ENCODE data around the gene TRIM38. TPM values are rescaled to one million over a fixed set of nuclear protein-coding genes. Genes with fewer than 3 reads are reported as not detected.

TRIM38 gene
- total RNA-seq, 1 experiment from 2014 or later, result 5.4 TPM

GRCh38 chr6:25956226-25956625, 6.4 kb upstream of the TRIM38 start:
- no TSS peak for BruUV-seq (replicated peaks)

GRCh38 chr6:25958700-25959162, 3.9 kb upstream of the TRIM38 start:
- peaks cover 7% of the 10 kb centered on the region for H3K9me3 Mint-ChIP-seq (ENCODE audit: unreplicated experiment)
- ChIA-PET POLR2A (interaction anchor here (0.6 to 1.9 kb wide), 4 partner anchors 34 to 735 kb away, joined by 3 to 8 read pairs (median 4); no protein-coding TSS in a partner anchor), CTCF (interaction anchor here (0.6 to 2.0 kb wide), 5 partner anchors 16 to 59 kb away, joined by 3 to 8 read pairs (median 4); a partner anchor contains a TSS)
- H3K27me3 Mint-ChIP-seq (ENCODE audit: insufficient read depth, unreplicated experiment), result no peaks in the 10 kb centered on the region
- no peak for DNase-seq (ENCODE audit: unreplicated experiment)
- BruUV-seq (replicated peaks), result no TSS peak
- peaks cover 36% of the 10 kb centered on the region for H3K4me1 Mint-ChIP-seq (ENCODE audit: insufficient read depth, unreplicated experiment)
- intact Hi-C loops (cut with micrococcal nuclease), result no loop called here
- peaks cover 4% of the 10 kb centered on the region for H3K36me3 Mint-ChIP-seq (ENCODE audit: insufficient read depth, unreplicated experiment)
- H3K27ac Mint-ChIP-seq (ENCODE audit: low read depth, unreplicated experiment), result peak overlapping the region; percentile 46
- no peak for TF ChIP-seq CTCF (IDR thresholded peaks at IDR 0.05; ENCODE audit: unreplicated experiment)
- no peak overlapping the region for H3K4me3 Mint-ChIP-seq (ENCODE audit: unreplicated experiment)

More at GRCh38 chr6:25956226-25956625, 6.4 kb upstream of the TRIM38 start:
- CTCF ChIA-PET, result interaction anchor here (0.6 kb wide), 1 partner anchor 16 kb away, joined by 3 read pairs; no protein-coding TSS in a partner anchor
- Mint-ChIP-seq H3K27ac (ENCODE audit: low read depth, unreplicated experiment) (no peak overlapping the region), H3K36me3 (ENCODE audit: insufficient read depth, unreplicated experiment) (no peaks in the 10 kb centered on the region), H3K4me3 (ENCODE audit: unreplicated experiment) (no peak overlapping the region), H3K27me3 (ENCODE audit: insufficient read depth, unreplicated experiment) (no peaks in the 10 kb centered on the region), H3K9me3 (ENCODE audit: unreplicated experiment) (peaks cover 7% of the 10 kb centered on the region), H3K4me1 (ENCODE audit: insufficient read depth, unreplicated experiment) (peaks cover 17% of the 10 kb centered on the region)
- DNase-seq (ENCODE audit: unreplicated experiment), result no peak
- POLR2A ChIA-PET, result no interaction called here
- intact Hi-C loops (cut with micrococcal nuclease), result no loop called here
- no peak for TF ChIP-seq CTCF (IDR thresholded peaks at IDR 0.05; ENCODE audit: unreplicated experiment)

GRCh38 chr6:25959890-25960536, 2.6 kb upstream of the TRIM38 start:
- peaks cover 43% of the 10 kb centered on the region for H3K4me1 Mint-ChIP-seq (ENCODE audit: insufficient read depth, unreplicated experiment)
- intact Hi-C loops (cut with micrococcal nuclease), result no loop called here
- H3K4me3 Mint-ChIP-seq (ENCODE audit: unreplicated experiment), result no peak overlapping the region
- DNase-seq (ENCODE audit: unreplicated experiment), result no peak
- H3K36me3 Mint-ChIP-seq (ENCODE audit: insufficient read depth, unreplicated experiment), result peaks cover 11% of the 10 kb centered on the region
- no peaks in the 10 kb centered on the region for H3K27me3 Mint-ChIP-seq (ENCODE audit: insufficient read depth, unreplicated experiment)
- no TSS peak for BruUV-seq (replicated peaks)
- H3K9me3 Mint-ChIP-seq (ENCODE audit: unreplicated experiment), result peaks cover 7% of the 10 kb centered on the region
- H3K27ac Mint-ChIP-seq (ENCODE audit: low read depth, unreplicated experiment), result peak overlapping the region; percentile 46
- ChIA-PET CTCF (interaction anchor here (1.1 to 2.0 kb wide), 2 partner anchors 32 to 43 kb away, joined by 4 to 8 read pairs; no protein-coding TSS in a partner anchor), POLR2A (interaction anchor here (1.6 to 3.7 kb wide), 3 partner anchors 11 to 34 kb away, joined by 3 to 50 read pairs (median 8); no protein-coding TSS in a partner anchor)
- no peak for TF ChIP-seq CTCF (IDR thresholded peaks at IDR 0.05; ENCODE audit: unreplicated experiment)

GRCh38 chr6:25960734-25961133, 1.9 kb upstream of the TRIM38 start:
- DNase-seq (ENCODE audit: unreplicated experiment), result no peak
- Mint-ChIP-seq H3K4me3 (ENCODE audit: unreplicated experiment) (no peak overlapping the region), H3K27me3 (ENCODE audit: insufficient read depth, unreplicated experiment) (no peaks in the 10 kb centered on the region), H3K36me3 (ENCODE audit: insufficient read depth, unreplicated experiment) (peaks cover 17% of the 10 kb centered on the region), H3K4me1 (ENCODE audit: insufficient read depth, unreplicated experiment) (peaks cover 43% of the 10 kb centered on the region), H3K9me3 (ENCODE audit: unreplicated experiment) (peaks cover 7% of the 10 kb centered on the region), H3K27ac (ENCODE audit: low read depth, unreplicated experiment) (no peak overlapping the region)
- no peak for TF ChIP-seq CTCF (IDR thresholded peaks at IDR 0.05; ENCODE audit: unreplicated experiment)
- no TSS peak for BruUV-seq (replicated peaks)
- ChIA-PET CTCF (interaction anchor here (2.0 kb wide), 1 partner anchor 32 kb away, joined by 8 read pairs; no protein-coding TSS in a partner anchor), POLR2A (interaction anchor here (1.6 to 3.7 kb wide), 2 partner anchors 10 to 33 kb away, joined by 3 to 50 read pairs; no protein-coding TSS in a partner anchor)
- intact Hi-C loops (cut with micrococcal nuclease), result no loop called here
